Trophoblast cell (in vitro differentiated cells and primary cell): ENCODE results near the gene ANKRD37.

Source experiments
- DNase-seq, 2 donors: peaks; one replicate each; pipeline ENCODE4 v3.0.0-alpha.2; 2016
- H2AFZ ChIP-seq: 2 replicates; pipeline ENCODE4 v1.6.1; 2013; ENCODE audit warnings: low read length, moderate library complexity, mild to moderate bottlenecking; ENCODE audit not compliant: insufficient read depth, poor library complexity
- H2AK5ac ChIP-seq: 2 replicates; pipeline ENCODE4 v1.6.1; 2013; ENCODE audit warnings: mild to moderate bottlenecking, low read length
- H2BK120ac ChIP-seq: 2 replicates; pipeline ENCODE4 v1.6.1; 2013; ENCODE audit warnings: low read length, mild to moderate bottlenecking, moderate library complexity; ENCODE audit not compliant: insufficient read depth, poor library complexity
- H2BK12ac ChIP-seq: 2 replicates; pipeline ENCODE4 v1.6.1; 2013; ENCODE audit warnings: mild to moderate bottlenecking, low read length, moderate library complexity
- H2BK5ac ChIP-seq: 2 replicates; pipeline ENCODE4 v1.6.1; 2013; ENCODE audit warnings: low read length, low read depth, moderate library complexity, mild to moderate bottlenecking; ENCODE audit not compliant: poor library complexity
- H3K14ac ChIP-seq: 2 replicates; pipeline ENCODE4 v1.6.1; 2013; ENCODE audit warnings: mild to moderate bottlenecking, low read length
- H3K18ac ChIP-seq: 2 replicates; pipeline ENCODE4 v1.6.1; 2013; ENCODE audit warnings: mild to moderate bottlenecking, low read length
- H3K23ac ChIP-seq: 2 replicates; pipeline ENCODE4 v1.6.1; 2013; ENCODE audit warnings: low read length
- H3K27ac ChIP-seq: 2 replicates; pipeline ENCODE4 v1.5.1; 2013; ENCODE audit warnings: low read depth, mild to moderate bottlenecking, inconsistent platforms, low read length, moderate library complexity
- H3K27me3 ChIP-seq: 2 replicates; pipeline ENCODE4 v1.6.1; 2013; ENCODE audit warnings: inconsistent platforms, mild to moderate bottlenecking, low read length, moderate library complexity; ENCODE audit not compliant: insufficient read depth
- H3K36me3 ChIP-seq, 2 experiments: 1 replicate in 1 of 2; 2 replicates in 1 of 2; pipeline ENCODE4 v1.6.1; 2013; ENCODE audit warnings: low read length in 2 of 2, mild to moderate bottlenecking in 2 of 2, moderate library complexity in 1 of 2; ENCODE audit not compliant: insufficient read depth in 2 of 2, control insufficient read depth in 1 of 2
- H3K4ac ChIP-seq: 2 replicates; pipeline ENCODE4 v1.6.1; 2013; ENCODE audit warnings: low read depth, mild to moderate bottlenecking, low read length, moderate library complexity
- H3K4me1 ChIP-seq, 2 experiments: 1 replicate in 1 of 2; 2 replicates in 1 of 2; pipeline ENCODE4 v1.6.1; 2013; ENCODE audit warnings: low read length in 2 of 2, mild to moderate bottlenecking in 2 of 2, moderate library complexity in 1 of 2; ENCODE audit not compliant: insufficient read depth in 2 of 2, control insufficient read depth in 1 of 2
- H3K4me2 ChIP-seq: 2 replicates; pipeline ENCODE4 v1.6.1; 2013; ENCODE audit warnings: inconsistent platforms, mild to moderate bottlenecking, low read length, moderate library complexity
- H3K4me3 ChIP-seq: 2 replicates; pipeline ENCODE4 v1.5.1; 2013; ENCODE audit warnings: mild to moderate bottlenecking, low read depth, low read length, inconsistent platforms
- H3K79me1 ChIP-seq: one replicate; pipeline ENCODE4 v1.6.1; 2013; ENCODE audit warnings: low read length
- H3K79me2 ChIP-seq: 2 replicates; pipeline ENCODE4 v1.6.1; 2013; ENCODE audit warnings: low read length, mild to moderate bottlenecking; ENCODE audit not compliant: control insufficient read depth, insufficient read depth, poor library complexity
- H3K9ac ChIP-seq: 2 replicates; pipeline ENCODE4 v1.6.1; 2013; ENCODE audit warnings: mild to moderate bottlenecking, low read length
- H3K9me3 ChIP-seq: 2 replicates; pipeline ENCODE4 v1.6.1; 2013; ENCODE audit warnings: low read depth, mild to moderate bottlenecking, control low read depth, inconsistent platforms, low read length; ENCODE audit not compliant: insufficient read depth
- H4K12ac ChIP-seq: 2 replicates; pipeline ENCODE4 v1.6.1; 2013; ENCODE audit warnings: low read depth, mild to moderate bottlenecking, low read length, moderate library complexity
- H4K8ac ChIP-seq: 2 replicates; pipeline ENCODE4 v1.6.1; 2013; ENCODE audit warnings: low read depth, mild to moderate bottlenecking, low read length, moderate library complexity
- H4K91ac ChIP-seq: one replicate; pipeline ENCODE4 v1.6.1; 2013; ENCODE audit warnings: low read depth, mild to moderate bottlenecking, low read length, moderate library complexity
- WGBS: extraction: QIAGEN DNeasy Blood & Tissue Kit; methylation state at CpG from one replicate; pipeline ENCODE4 v1.1.7; 2013; ENCODE audit warnings: missing lambda C conversion rate; ENCODE audit not compliant: insufficient read length, insufficient coverage; ENCODE audit errors: extremely low coverage; 5-methylcytosine and 5-hydroxymethylcytosine counted together

The ANKRD37 gene

DNA sequence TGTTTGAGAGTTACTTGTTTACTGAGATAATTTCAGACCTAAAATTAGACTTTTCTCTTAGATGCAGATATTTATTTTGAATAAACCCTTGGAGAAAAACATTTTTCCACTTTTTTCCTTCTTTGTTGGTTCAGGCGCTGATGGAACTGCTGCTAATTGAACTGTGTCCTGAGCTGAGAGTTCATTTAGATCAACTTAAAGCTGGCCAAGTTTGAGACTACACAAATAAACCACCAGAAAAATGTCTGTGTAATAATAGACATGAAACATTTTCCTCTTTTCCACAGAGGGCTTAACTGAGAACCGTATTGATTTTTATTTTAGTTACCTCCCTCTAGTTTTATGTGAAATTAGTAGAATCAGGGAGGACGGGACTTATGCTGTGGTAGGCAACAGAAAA, 33.4 kb upstream of the ANKRD37 start:
- Histone ChIP-seq H3K14ac (no peak overlapping the region), H2AFZ (no peak overlapping the region)
- WGBS: no CpG with 5 or more reads among the region's 3 CpGs

DNA sequence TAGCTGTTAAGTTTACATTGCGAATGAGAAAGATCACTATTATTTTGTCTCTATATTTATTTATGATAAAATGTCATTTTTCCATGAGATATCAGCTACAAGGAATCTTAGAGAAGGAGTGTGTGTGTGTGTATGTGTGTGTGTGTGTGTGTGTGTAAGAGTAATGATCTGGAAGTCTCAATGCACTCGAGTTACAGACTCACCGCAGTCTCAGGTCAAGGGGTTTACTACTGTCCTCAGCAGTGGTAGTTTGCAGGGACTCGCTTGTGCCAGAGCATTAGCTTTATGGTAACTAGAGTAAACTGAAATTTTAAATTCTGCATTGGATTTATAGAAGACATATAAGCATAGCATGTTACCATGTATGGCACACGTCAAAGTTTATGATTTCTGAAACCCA, 31.8 kb upstream of the ANKRD37 start:
- no peaks in the 10 kb centered on the region for H3K79me1 ChIP-seq
- no CpG with 5 or more reads among the region's 5 CpGs for WGBS
- no peak overlapping the region for H4K12ac ChIP-seq
- H3K79me2 ChIP-seq: no peaks in the 10 kb centered on the region
- H3K27me3 ChIP-seq: no peaks in the 10 kb centered on the region
- H3K14ac ChIP-seq: no peak overlapping the region
- H4K8ac ChIP-seq: no peak overlapping the region
- no peak overlapping the region for H3K4me3 ChIP-seq
- no peak overlapping the region for H2BK120ac ChIP-seq
- H3K4me2 ChIP-seq: no peak overlapping the region
- no peak overlapping the region for H3K4ac ChIP-seq
- H3K18ac ChIP-seq: no peak overlapping the region
- no peak overlapping the region for H2AK5ac ChIP-seq
- no peaks in the 10 kb centered on the region for H3K9me3 ChIP-seq
- peaks cover 4% of the 10 kb centered on the region in 2 experiments for H3K36me3 ChIP-seq
- H3K27ac ChIP-seq: no peak overlapping the region
- H2BK12ac ChIP-seq: no peak overlapping the region
- H4K91ac ChIP-seq: no peak overlapping the region
- H3K23ac ChIP-seq: no peak overlapping the region
- DNase-seq: no peak
- no peak overlapping the region for H3K9ac ChIP-seq
- H2BK5ac ChIP-seq: no peak overlapping the region
- no peaks in the 10 kb centered on the region for H3K4me1 ChIP-seq
- H2AFZ ChIP-seq: no peak overlapping the region

More for the DNA sequence above, 33.4 kb upstream of the ANKRD37 start:
- Histone ChIP-seq H3K9me3 (no peaks in the 10 kb centered on the region), H3K18ac (no peak overlapping the region), H2BK5ac (no peak overlapping the region), H3K27me3 (no peaks in the 10 kb centered on the region), H4K12ac (no peak overlapping the region), H3K9ac (no peak overlapping the region), H2AK5ac (no peak overlapping the region), H3K23ac (no peak overlapping the region), H2BK120ac (no peak overlapping the region), H3K27ac (no peak overlapping the region), H3K4me1 (peaks cover 0 to 5% of the 10 kb centered on the region in 2 experiments), H2BK12ac (no peak overlapping the region), H3K4me2 (no peak overlapping the region), H3K79me2 (no peaks in the 10 kb centered on the region), H3K36me3 (peaks cover 3 to 4% of the 10 kb centered on the region in 2 experiments), H4K8ac (no peak overlapping the region), H3K4me3 (no peak overlapping the region), H3K79me1 (no peaks in the 10 kb centered on the region), H4K91ac (no peak overlapping the region), H3K4ac (no peak overlapping the region)
- DNase-seq: no peak

DNA sequence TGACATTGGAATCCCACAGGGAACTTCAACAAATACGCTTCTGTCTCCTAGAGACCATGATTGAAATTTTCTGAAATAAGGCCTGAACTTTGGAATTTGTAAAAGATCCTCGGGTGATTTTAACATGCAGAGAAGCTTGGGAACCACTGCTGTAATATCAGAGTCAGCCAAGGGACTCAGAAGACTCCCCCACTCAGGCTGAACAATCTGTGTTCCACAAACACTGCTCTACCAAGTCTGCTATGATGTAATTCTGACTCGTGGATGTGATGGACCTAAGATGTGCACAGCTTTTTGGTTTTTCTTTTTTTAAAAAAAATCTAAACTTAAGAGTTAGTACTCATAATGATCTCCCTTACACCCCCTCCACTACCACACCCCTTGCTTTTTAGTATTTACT, 26.9 kb upstream of the ANKRD37 start:
- no peak overlapping the region for H3K9ac ChIP-seq
- no peak overlapping the region for H3K23ac ChIP-seq
- DNase-seq: no peak
- H3K27ac ChIP-seq: no peak overlapping the region
- H4K91ac ChIP-seq: no peak overlapping the region
- no peaks in the 10 kb centered on the region for H3K9me3 ChIP-seq
- no peak overlapping the region for H2AFZ ChIP-seq
- no peak overlapping the region for H2BK120ac ChIP-seq
- no peak overlapping the region for H3K4me2 ChIP-seq
- H3K27me3 ChIP-seq: no peaks in the 10 kb centered on the region
- H4K8ac ChIP-seq: no peak overlapping the region
- no peaks in the 10 kb centered on the region for H3K79me1 ChIP-seq
- no peak overlapping the region for H2BK5ac ChIP-seq
- H3K18ac ChIP-seq: no peak overlapping the region
- no peaks in the 10 kb centered on the region for H3K79me2 ChIP-seq
- no peak overlapping the region for H3K14ac ChIP-seq
- no peak overlapping the region for H3K4ac ChIP-seq
- H3K36me3 ChIP-seq: peaks cover 5 to 7% of the 10 kb centered on the region in 2 experiments
- H4K12ac ChIP-seq: no peak overlapping the region
- H3K4me1 ChIP-seq: no peaks in the 10 kb centered on the region
- no peak overlapping the region for H2BK12ac ChIP-seq
- no peak overlapping the region for H2AK5ac ChIP-seq
- WGBS: no CpG with 5 or more reads among the region's 3 CpGs
- H3K4me3 ChIP-seq: no peak overlapping the region

DNA sequence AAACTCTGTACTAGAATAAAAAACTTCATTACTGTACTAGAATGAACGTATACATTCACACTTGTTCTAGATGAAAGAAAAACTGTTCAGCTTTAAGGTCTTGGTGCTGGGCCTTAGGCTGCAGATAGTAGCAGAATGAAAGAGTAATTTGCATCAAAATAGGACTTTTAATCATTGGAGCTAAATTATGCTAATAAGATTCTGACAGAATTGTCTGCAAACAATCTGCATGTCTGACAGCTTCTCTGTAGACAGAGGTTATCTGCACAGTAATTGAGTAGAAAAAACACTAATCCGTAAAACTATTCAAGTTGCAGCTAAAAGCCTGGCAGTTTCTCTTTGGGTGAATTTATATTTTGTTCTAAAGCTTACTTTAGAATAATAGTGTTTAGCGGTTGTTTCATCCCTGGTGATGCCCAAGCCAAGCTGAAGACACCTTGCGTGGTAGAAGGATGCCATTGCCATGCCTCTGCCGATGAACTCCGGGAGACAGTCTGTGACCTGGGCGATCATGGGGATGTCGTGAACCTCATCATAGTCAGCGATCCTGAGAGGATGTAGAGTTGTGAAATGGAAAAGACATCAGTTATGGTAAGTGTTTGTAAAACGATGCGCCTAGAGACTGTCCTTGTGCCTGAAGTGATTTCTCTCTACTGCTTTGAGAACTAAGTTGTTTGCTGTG, 26.2 kb upstream of the ANKRD37 start:
- no peak overlapping the region for H2BK5ac ChIP-seq
- no peak for DNase-seq
- H3K9me3 ChIP-seq: no peaks in the 10 kb centered on the region
- WGBS: no CpG with 5 or more reads among the region's 11 CpGs
- no peak overlapping the region for H4K12ac ChIP-seq
- H2BK12ac ChIP-seq: no peak overlapping the region
- H3K79me2 ChIP-seq: no peaks in the 10 kb centered on the region
- no peak overlapping the region for H3K23ac ChIP-seq
- H2AFZ ChIP-seq: no peak overlapping the region
- H2BK120ac ChIP-seq: no peak overlapping the region
- H3K14ac ChIP-seq: no peak overlapping the region
- H3K36me3 ChIP-seq: peaks cover 5% of the 10 kb centered on the region in 2 experiments
- H3K4me3 ChIP-seq: no peak overlapping the region
- H3K9ac ChIP-seq: no peak overlapping the region
- no peak overlapping the region for H2AK5ac ChIP-seq
- H3K4ac ChIP-seq: no peak overlapping the region
- H3K4me2 ChIP-seq: no peak overlapping the region
- H3K18ac ChIP-seq: no peak overlapping the region
- H3K4me1 ChIP-seq: no peaks in the 10 kb centered on the region
- no peak overlapping the region for H3K27ac ChIP-seq
- no peaks in the 10 kb centered on the region for H3K79me1 ChIP-seq
- H4K91ac ChIP-seq: no peak overlapping the region
- no peaks in the 10 kb centered on the region for H3K27me3 ChIP-seq
- no peak overlapping the region for H4K8ac ChIP-seq
